HUES6 (cell line): Measurements from ENCODE around the gene CCN5.
"Not testable (repeated sequence)": the region's sequence is repeated elsewhere in the genome, so short reads cannot be mapped to it uniquely, and the experiment has no call there.

ENCODE experiments used
- H3K27ac ChIP-seq: 2 replicates; pipeline ENCODE4 v1.7.0; 2013; ENCODE audit warnings: low read depth, mild to moderate bottlenecking, low read length, inconsistent platforms
- H3K27me3 ChIP-seq: 2 replicates; pipeline ENCODE4 v1.6.1; 2013; ENCODE audit warnings: low read length; ENCODE audit not compliant: control insufficient read depth, insufficient read depth
- H3K36me3 ChIP-seq: 2 replicates; pipeline ENCODE4 v1.6.1; 2013; ENCODE audit warnings: low read length; ENCODE audit not compliant: control insufficient read depth, insufficient read depth
- H3K4me1 ChIP-seq: 2 replicates; pipeline ENCODE4 v1.6.1; 2013; ENCODE audit warnings: low read length; ENCODE audit not compliant: control insufficient read depth, insufficient read depth
- H3K4me3 ChIP-seq: 2 replicates; pipeline ENCODE4 v1.5.1; 2013; ENCODE audit warnings: low read depth, low read length
- H3K9ac ChIP-seq: one replicate; pipeline ENCODE4 v1.6.1; 2013; ENCODE audit warnings: mild to moderate bottlenecking, low read length
- H3K9me3 ChIP-seq: 2 replicates; pipeline ENCODE4 v1.6.1; 2013; ENCODE audit warnings: low read depth, low read length; ENCODE audit not compliant: control insufficient read depth, insufficient read depth

Gene CCN5

GRCh38 chr20:44750081-44750805 lies 35.1 kb downstream of the CCN5 start:
- H3K27me3 ChIP-seq = peaks cover 21% of the 10 kb centered on the region
- H3K4me3 ChIP-seq = no peak overlapping the region
- H3K36me3 ChIP-seq = no peaks in the 10 kb centered on the region
- peaks cover 28% of the 10 kb centered on the region for H3K4me1 ChIP-seq
- H3K9ac ChIP-seq = no peak overlapping the region
- H3K9me3 ChIP-seq = no peaks in the 10 kb centered on the region
- no peak overlapping the region for H3K27ac ChIP-seq

GRCh38 chr20:44752099-44752931 lies 37.1 kb downstream of the CCN5 start:
- Histone ChIP-seq H3K4me1 (peaks cover 20% of the 10 kb centered on the region), H3K9ac (no peak overlapping the region), H3K4me3 (no peak overlapping the region), H3K27ac (no peak overlapping the region), H3K27me3 (peaks cover under 1% of the 10 kb centered on the region), H3K9me3 (no peaks in the 10 kb centered on the region), H3K36me3 (no peaks in the 10 kb centered on the region)

GRCh38 chr20:44754554-44754953 lies 39.4 kb downstream of the CCN5 start:
- no peak overlapping the region for H3K9ac ChIP-seq
- H3K27me3 ChIP-seq = no peaks in the 10 kb centered on the region

GRCh38 chr20:44756011-44756688 lies 41.0 kb downstream of the CCN5 start:
- H3K27me3 ChIP-seq = no peaks in the 10 kb centered on the region
- no peak overlapping the region for H3K9ac ChIP-seq
- no peak overlapping the region for H3K27ac ChIP-seq

More at GRCh38 chr20:44754554-44754953, 39.4 kb downstream of the CCN5 start:
- H3K4me1 ChIP-seq = peaks cover 20% of the 10 kb centered on the region
- no peak overlapping the region for H3K27ac ChIP-seq
- no peaks in the 10 kb centered on the region for H3K36me3 ChIP-seq
- no peak overlapping the region for H3K4me3 ChIP-seq
- no peaks in the 10 kb centered on the region for H3K9me3 ChIP-seq

GRCh38 chr20:44756956-44757355 lies 41.8 kb downstream of the CCN5 start:
- Histone ChIP-seq H3K9me3 (no peaks in the 10 kb centered on the region), H3K36me3 (no peaks in the 10 kb centered on the region), H3K4me1 (peaks cover 19% of the 10 kb centered on the region), H3K27ac (no peak overlapping the region), H3K27me3 (no peaks in the 10 kb centered on the region), H3K4me3 (no peak overlapping the region), H3K9ac (no peak overlapping the region)

More at GRCh38 chr20:44756011-44756688, 41.0 kb downstream of the CCN5 start:
- H3K9me3 ChIP-seq = no peaks in the 10 kb centered on the region
- no peaks in the 10 kb centered on the region for H3K36me3 ChIP-seq
- H3K4me1 ChIP-seq = peaks cover 20% of the 10 kb centered on the region
- H3K4me3 ChIP-seq = no peak overlapping the region

- H3K4me1 ChIP-seq = peaks cover 9% of the 10 kb centered on the region; the same call in 1 of the 2 replicates
- no peaks in the 10 kb centered on the region for H3K9me3 ChIP-seq
- H3K9ac ChIP-seq = no peak overlapping the region
- H3K27ac ChIP-seq = no peak overlapping the region
- H3K27me3 ChIP-seq = no peaks in the 10 kb centered on the region
- H3K4me3 ChIP-seq = no peak overlapping the region
- no peaks in the 10 kb centered on the region for H3K36me3 ChIP-seq
Observed at GRCh38 chr20:44758247-44759101, 43.3 kb downstream of the CCN5 start.

GRCh38 chr20:44759595-44759994 lies 44.4 kb downstream of the CCN5 start:
- Histone ChIP-seq H3K36me3 (no peaks in the 10 kb centered on the region), H3K4me1 (peaks cover 5% of the 10 kb centered on the region; the same call in 1 of the 2 replicates), H3K27me3 (no peaks in the 10 kb centered on the region), H3K9me3 (no peaks in the 10 kb centered on the region), H3K27ac (no peak overlapping the region), H3K4me3 (no peak overlapping the region), H3K9ac (no peak overlapping the region)

GRCh38 chr20:44761423-44761822 lies 46.3 kb downstream of the CCN5 start:
- Histone ChIP-seq H3K9ac (no peak overlapping the region), H3K27me3 (no peaks in the 10 kb centered on the region), H3K4me3 (no peak overlapping the region), H3K4me1 (0 out of 2 replicates have a peak, but pooled peaks cover 3% of the 10 kb centered on the region), H3K36me3 (no peaks in the 10 kb centered on the region), H3K27ac (no peak overlapping the region), H3K9me3 (no peaks in the 10 kb centered on the region)

- 0 out of 2 replicates have a peak, but pooled peaks cover 3% of the 10 kb centered on the region for H3K4me1 ChIP-seq
- no peak overlapping the region for H3K4me3 ChIP-seq
- H3K9ac ChIP-seq = no peak overlapping the region
- no peak overlapping the region for H3K27ac ChIP-seq
- H3K9me3 ChIP-seq = no peaks in the 10 kb centered on the region
- no peaks in the 10 kb centered on the region for H3K27me3 ChIP-seq
- H3K36me3 ChIP-seq = no peaks in the 10 kb centered on the region
Observed at GRCh38 chr20:44762466-44763140, 47.4 kb downstream of the CCN5 start.

GRCh38 chr20:44763798-44764197 lies 48.6 kb downstream of the CCN5 start:
- not testable (repeated sequence) for H3K4me3 ChIP-seq, H3K36me3 ChIP-seq, H3K9me3 ChIP-seq, H3K9ac ChIP-seq, H3K27ac ChIP-seq, H3K27me3 ChIP-seq, H3K4me1 ChIP-seq
